ENCODE measurements around the gene FEM1B.

Gene FEM1B

DNA sequence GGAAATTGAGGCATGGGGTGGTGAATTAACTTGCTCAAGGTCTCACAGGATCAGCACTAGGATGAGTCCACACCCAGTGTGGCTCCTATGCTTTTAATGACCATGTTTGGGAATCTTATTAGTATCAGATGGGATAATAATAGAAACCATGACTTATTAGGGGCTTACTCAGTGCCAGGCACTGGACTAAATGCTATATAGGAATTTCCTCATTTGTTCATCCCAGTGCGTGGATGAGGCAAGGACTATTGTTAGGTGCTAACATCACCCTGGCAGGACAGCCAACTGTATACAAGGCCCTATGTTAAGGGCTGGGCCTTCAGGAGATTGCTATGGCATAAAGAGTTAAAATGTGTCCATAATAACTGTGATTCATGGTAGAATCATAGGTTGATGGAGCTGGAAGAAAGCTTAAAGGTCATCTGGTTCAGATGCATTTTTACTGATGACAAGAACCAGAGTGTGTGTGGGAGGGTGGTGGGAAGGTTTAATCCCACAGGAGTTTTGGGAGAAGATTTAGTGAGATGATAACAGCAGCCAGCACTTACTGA, 4.7 kb upstream of the FEM1B start:
- peak overlapping the region; percentile 98 for H3K27ac ChIP-seq (ENCODE audit: poor library complexity, severe bottlenecking)
- no peaks in the 10 kb centered on the region for H3K36me3 ChIP-seq (ENCODE audit: low read depth)
- TF ChIP-seq, protein P1, sequence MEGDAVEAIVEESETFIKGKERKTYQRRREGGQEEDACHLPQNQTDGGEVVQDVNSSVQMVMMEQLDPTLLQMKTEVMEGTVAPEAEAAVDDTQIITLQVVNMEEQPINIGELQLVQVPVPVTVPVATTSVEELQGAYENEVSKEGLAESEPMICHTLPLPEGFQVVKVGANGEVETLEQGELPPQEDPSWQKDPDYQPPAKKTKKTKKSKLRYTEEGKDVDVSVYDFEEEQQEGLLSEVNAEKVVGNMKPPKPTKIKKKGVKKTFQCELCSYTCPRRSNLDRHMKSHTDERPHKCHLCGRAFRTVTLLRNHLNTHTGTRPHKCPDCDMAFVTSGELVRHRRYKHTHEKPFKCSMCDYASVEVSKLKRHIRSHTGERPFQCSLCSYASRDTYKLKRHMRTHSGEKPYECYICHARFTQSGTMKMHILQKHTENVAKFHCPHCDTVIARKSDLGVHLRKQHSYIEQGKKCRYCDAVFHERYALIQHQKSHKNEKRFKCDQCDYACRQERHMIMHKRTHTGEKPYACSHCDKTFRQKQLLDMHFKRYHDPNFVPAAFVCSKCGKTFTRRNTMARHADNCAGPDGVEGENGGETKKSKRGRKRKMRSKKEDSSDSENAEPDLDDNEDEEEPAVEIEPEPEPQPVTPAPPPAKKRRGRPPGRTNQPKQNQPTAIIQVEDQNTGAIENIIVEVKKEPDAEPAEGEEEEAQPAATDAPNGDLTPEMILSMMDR (IDR thresholded peaks at IDR 0.05; ENCODE audit: poor library complexity, severe bottlenecking), result no peak
- H3K4me1 ChIP-seq (ENCODE audit: insufficient read depth, poor library complexity, severe bottlenecking), result peaks cover 59% of the 10 kb centered on the region
- no peak overlapping the region for H3K4me3 ChIP-seq (ENCODE audit: severe bottlenecking)
- no peaks in the 10 kb centered on the region for H3K27me3 ChIP-seq (ENCODE audit: insufficient read depth, poor library complexity, severe bottlenecking)
- ATAC-seq (ENCODE audit: low read depth), result peak; percentile 57
- peak; percentile 90 for DNase-seq (ENCODE audit: low spot score)
- H3K9me3 ChIP-seq (ENCODE audit: severe bottlenecking), result no peaks in the 10 kb centered on the region

DNA sequence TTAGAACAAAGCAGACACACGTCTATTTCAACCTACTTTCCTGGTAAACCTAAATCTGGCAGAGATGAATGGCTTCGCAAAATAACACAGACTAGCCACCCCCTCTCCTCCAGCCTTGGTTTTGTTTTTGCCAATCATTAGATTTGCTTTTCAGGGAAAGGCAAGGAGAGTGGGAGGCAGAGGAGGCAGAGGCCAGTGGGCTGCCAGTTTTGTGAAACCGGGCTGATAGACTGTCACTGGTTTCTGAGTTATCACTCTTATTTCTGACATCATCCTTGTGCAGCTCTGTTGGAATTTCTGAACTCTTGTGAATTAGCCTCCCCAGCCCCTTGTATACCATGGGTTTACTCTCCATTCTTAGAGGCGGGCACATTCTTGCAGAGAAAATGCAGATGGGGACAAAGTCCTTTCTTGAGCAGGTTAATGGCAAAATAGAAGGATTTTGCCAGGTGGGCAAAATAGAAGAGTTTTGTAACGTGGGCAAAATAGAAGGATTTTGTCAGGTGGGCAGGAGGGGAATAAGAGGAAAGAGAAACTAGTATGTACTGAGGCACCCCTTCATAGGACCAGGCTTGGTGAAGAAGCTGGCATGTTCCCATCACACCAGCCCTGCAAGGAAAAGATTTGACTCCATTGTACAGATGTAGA, 3.2 kb upstream of the FEM1B start:
- H3K36me3 ChIP-seq (ENCODE audit: low read depth), result peaks cover 10% of the 10 kb centered on the region
- no peaks in the 10 kb centered on the region for H3K9me3 ChIP-seq (ENCODE audit: severe bottlenecking)
- TF ChIP-seq, protein P1 (IDR thresholded peaks at IDR 0.05; ENCODE audit: poor library complexity, severe bottlenecking), result no peak
- no peaks in the 10 kb centered on the region for H3K27me3 ChIP-seq (ENCODE audit: insufficient read depth, poor library complexity, severe bottlenecking)
- H3K4me3 ChIP-seq (ENCODE audit: severe bottlenecking), result no peak overlapping the region
- DNase-seq (ENCODE audit: low spot score), result no peak
- peaks cover 46% of the 10 kb centered on the region for H3K4me1 ChIP-seq (ENCODE audit: insufficient read depth, poor library complexity, severe bottlenecking)
- peak overlapping the region; percentile 98 for H3K27ac ChIP-seq (ENCODE audit: poor library complexity, severe bottlenecking)
- ATAC-seq (ENCODE audit: low read depth), result no peak

DNA sequence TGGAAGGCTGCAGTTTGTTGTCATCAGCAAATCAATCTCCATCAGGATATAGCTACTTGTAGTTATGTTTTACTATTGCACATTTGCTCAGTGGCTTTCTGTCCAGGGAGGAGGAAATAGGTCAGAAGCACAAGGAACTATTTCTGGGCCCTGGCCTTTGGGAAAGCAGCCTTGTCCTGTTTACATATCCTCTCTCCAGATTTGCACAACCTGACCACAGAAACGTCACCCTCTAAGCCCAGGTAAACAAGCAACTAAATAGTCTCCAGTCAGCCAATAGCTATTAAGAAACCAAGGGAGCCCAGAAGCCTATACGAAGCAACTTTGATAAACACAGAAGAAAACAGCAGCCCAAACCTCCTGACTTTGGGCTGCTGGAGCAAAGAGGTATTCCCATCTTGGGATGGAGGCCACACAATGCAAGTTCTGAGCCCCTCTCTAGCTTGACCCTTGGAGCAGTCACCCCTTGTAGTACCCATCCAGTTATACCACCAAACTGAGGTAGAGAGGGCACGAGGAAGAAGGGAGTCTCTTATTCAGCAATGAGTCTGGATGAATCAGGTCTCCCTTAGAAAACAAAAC, 2.3 kb upstream of the FEM1B start:
- DNase-seq (ENCODE audit: low spot score), result no peak
- TF ChIP-seq, protein P1 (IDR thresholded peaks at IDR 0.05; ENCODE audit: poor library complexity, severe bottlenecking), result no peak
- Histone ChIP-seq H3K4me1 (ENCODE audit: insufficient read depth, poor library complexity, severe bottlenecking) (peaks cover 46% of the 10 kb centered on the region), H3K4me3 (ENCODE audit: severe bottlenecking) (no peak overlapping the region), H3K9me3 (ENCODE audit: severe bottlenecking) (no peaks in the 10 kb centered on the region), H3K36me3 (ENCODE audit: low read depth) (peaks cover 19% of the 10 kb centered on the region), H3K27me3 (ENCODE audit: insufficient read depth, poor library complexity, severe bottlenecking) (no peaks in the 10 kb centered on the region), H3K27ac (ENCODE audit: poor library complexity, severe bottlenecking) (peak overlapping the region; percentile 98)
- ATAC-seq (ENCODE audit: low read depth), result peak; percentile 0; the same call in 1 of the 3 replicates

DNA sequence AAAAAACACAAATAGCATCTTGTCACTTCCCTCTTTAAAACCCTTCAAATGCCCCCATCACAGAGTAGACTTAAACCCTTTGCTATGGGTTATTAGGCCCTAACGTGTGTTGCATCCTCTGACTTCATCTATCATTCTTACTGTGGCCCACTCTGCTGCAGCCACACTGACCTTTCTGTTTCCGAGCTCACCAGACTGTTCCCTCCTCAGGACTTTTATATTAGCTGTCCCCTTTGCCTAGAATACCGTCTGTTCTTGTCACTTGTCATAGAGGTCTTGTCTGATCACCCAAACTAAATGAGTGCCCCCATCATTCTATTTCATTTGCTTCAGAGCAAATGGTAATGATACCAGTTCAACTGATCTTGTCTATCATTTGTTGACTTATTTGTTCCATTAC, 877 bp upstream of the FEM1B start:
- Histone ChIP-seq H3K27ac (ENCODE audit: poor library complexity, severe bottlenecking) (peak overlapping the region; percentile 98), H3K4me3 (ENCODE audit: severe bottlenecking) (peak overlapping the region; percentile 77), H3K9me3 (ENCODE audit: severe bottlenecking) (no peaks in the 10 kb centered on the region), H3K36me3 (ENCODE audit: low read depth) (peaks cover 31% of the 10 kb centered on the region), H3K4me1 (ENCODE audit: insufficient read depth, poor library complexity, severe bottlenecking) (peaks cover 43% of the 10 kb centered on the region), H3K27me3 (ENCODE audit: insufficient read depth, poor library complexity, severe bottlenecking) (no peaks in the 10 kb centered on the region)
- no peak for DNase-seq (ENCODE audit: low spot score)
- no peak for ATAC-seq (ENCODE audit: low read depth)
- TF ChIP-seq, protein P1 (IDR thresholded peaks at IDR 0.05; ENCODE audit: poor library complexity, severe bottlenecking), result no peak

Measured in RWPE2 (cell line).